ENCODE measurements around the gene RETSAT. TPM values are rescaled to one million over a fixed set of nuclear protein-coding genes. Genes with fewer than 3 reads are reported as not detected.

The RETSAT gene
- total and polyA plus RNA-seq, 2 of the 13 experiments (the other 11 are each of a cell fraction or from before 2014, with no cell fraction given) = 46.7 to 61.0 TPM

GRCh38 chr2:85324639-85325465 lies 29.5 kb downstream of the RETSAT start (continued):
- no peak for TF ChIP-seq ZNF569 (CRISPR knock-in tag; IDR thresholded peaks at IDR 0.05; ENCODE audit: borderline replicate concordance)
- peak; percentile 72; the same call in 1 of the 2 replicates for TF ChIP-seq ZNF816 (CRISPR knock-in tag; IDR thresholded peaks at IDR 0.05; ENCODE audit: borderline replicate concordance)
- peak; percentile 77 for TF ChIP-seq ZEB1 (IDR thresholded peaks at IDR 0.05; ENCODE audit: insufficient replicate concordance, low read depth)
- TF ChIP-seq EP300 (IDR thresholded peaks at IDR 0.05; ENCODE audit: low read depth in 2 of 2, low read length in 2 of 2) = peak in 1 of 2 experiments; percentile 94; a peak in 3 of 4 replicates
- peak; percentile 70; the same call in 1 of the 2 replicates for TF ChIP-seq EP300 (CRISPR knock-in tag; IDR thresholded peaks at IDR 0.05; ENCODE audit: borderline replicate concordance)
- TF ChIP-seq, protein P1, sequence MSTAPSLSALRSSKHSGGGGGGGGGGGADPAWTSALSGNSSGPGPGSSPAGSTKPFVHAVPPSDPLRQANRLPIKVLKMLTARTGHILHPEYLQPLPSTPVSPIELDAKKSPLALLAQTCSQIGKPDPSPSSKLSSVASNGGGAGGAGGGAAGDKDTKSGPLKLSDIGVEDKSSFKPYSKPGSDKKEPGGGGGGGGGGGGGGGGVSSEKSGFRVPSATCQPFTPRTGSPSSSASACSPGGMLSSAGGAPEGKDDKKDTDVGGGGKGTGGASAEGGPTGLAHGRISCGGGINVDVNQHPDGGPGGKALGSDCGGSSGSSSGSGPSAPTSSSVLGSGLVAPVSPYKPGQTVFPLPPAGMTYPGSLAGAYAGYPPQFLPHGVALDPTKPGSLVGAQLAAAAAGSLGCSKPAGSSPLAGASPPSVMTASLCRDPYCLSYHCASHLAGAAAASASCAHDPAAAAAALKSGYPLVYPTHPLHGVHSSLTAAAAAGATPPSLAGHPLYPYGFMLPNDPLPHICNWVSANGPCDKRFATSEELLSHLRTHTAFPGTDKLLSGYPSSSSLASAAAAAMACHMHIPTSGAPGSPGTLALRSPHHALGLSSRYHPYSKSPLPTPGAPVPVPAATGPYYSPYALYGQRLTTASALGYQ (CRISPR knock-in tag; IDR thresholded peaks at IDR 0.05) = 0 out of 2 replicates have a peak, but pooled peaks have one; percentile 86
- TF ChIP-seq ZNF256 (CRISPR knock-in tag; conservative IDR thresholded peaks at IDR 0.05) = peak; percentile 76; the same call in 1 of the 2 replicates
- peak; percentile 96 for TF ChIP-seq HMG20A (CRISPR knock-in tag; IDR thresholded peaks at IDR 0.05; ENCODE audit: borderline replicate concordance)
- TF ChIP-seq, protein P2, sequence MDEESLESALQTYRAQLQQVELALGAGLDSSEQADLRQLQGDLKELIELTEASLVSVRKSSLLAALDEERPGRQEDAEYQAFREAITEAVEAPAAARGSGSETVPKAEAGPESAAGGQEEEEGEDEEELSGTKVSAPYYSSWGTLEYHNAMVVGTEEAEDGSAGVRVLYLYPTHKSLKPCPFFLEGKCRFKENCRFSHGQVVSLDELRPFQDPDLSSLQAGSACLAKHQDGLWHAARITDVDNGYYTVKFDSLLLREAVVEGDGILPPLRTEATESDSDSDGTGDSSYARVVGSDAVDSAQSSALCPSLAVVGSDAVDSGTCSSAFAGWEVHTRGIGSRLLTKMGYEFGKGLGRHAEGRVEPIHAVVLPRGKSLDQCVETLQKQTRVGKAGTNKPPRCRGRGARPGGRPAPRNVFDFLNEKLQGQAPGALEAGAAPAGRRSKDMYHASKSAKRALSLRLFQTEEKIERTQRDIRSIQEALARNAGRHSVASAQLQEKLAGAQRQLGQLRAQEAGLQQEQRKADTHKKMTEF (CRISPR knock-in tag; IDR thresholded peaks at IDR 0.05) = peak; percentile 89
- TF ChIP-seq ZNF235 (CRISPR knock-in tag; IDR thresholded peaks at IDR 0.05; ENCODE audit: borderline replicate concordance) = no peak
- TF ChIP-seq ZSCAN21 (CRISPR knock-in tag; IDR thresholded peaks at IDR 0.05; ENCODE audit: borderline replicate concordance) = no peak
- TF ChIP-seq HNRNPK (IDR thresholded peaks at IDR 0.05; ENCODE audit: low read depth, low read length, poor library complexity, severe bottlenecking) = no peak
- TF ChIP-seq, protein P3, sequence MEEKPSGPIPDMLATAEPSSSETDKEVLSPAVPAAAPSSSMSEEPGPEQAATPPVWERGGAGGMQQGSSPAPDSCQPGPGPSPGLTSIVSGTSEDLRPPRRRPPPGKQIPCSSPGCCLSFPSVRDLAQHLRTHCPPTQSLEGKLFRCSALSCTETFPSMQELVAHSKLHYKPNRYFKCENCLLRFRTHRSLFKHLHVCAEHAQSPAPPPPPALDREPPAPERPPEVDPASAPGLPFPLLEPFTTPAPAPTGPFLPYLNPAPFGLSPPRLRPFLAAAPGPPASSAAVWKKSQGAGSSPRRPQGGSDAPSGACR (CRISPR knock-in tag; IDR thresholded peaks at IDR 0.05) = peak; percentile 85; the same call in 1 of the 2 replicates
- no peak for TF ChIP-seq KAT2B (IDR thresholded peaks at IDR 0.05; ENCODE audit: borderline replicate concordance, low read depth, low read length)
- TF ChIP-seq FOXO1 (CRISPR knock-in tag; IDR thresholded peaks at IDR 0.05) = peak; percentile 30; the same call in 1 of the 2 replicates
- peak; percentile 92; the same call in 1 of the 2 replicates for TF ChIP-seq ZKSCAN8 (CRISPR knock-in tag; IDR thresholded peaks at IDR 0.05; ENCODE audit: borderline replicate concordance)
- TF ChIP-seq ZNF335 (CRISPR knock-in tag; IDR thresholded peaks at IDR 0.05) = peak; percentile 33; the same call in 1 of the 2 replicates
- peak; percentile 66 for TF ChIP-seq POLR2AphosphoS5 (IDR thresholded peaks at IDR 0.05; ENCODE audit: low read depth, low read length)
- TF ChIP-seq ZNF747 (CRISPR knock-in tag; IDR thresholded peaks at IDR 0.05; ENCODE audit: borderline replicate concordance) = peak; percentile 63; the same call in 1 of the 2 replicates
- peak; percentile 46; the same call in 1 of the 2 replicates for TF ChIP-seq ATF7-NPFF (CRISPR knock-in tag; IDR thresholded peaks at IDR 0.05; ENCODE audit: low read depth)
- peak; percentile 49; the same call in 1 of the 2 replicates for TF ChIP-seq BORCS8-MEF2B (CRISPR knock-in tag; IDR thresholded peaks at IDR 0.05)
- no peak for TF ChIP-seq ZNF326 (CRISPR knock-in tag; IDR thresholded peaks at IDR 0.05; ENCODE audit: borderline replicate concordance)
- TF ChIP-seq ETV5 (CRISPR knock-in tag; IDR thresholded peaks at IDR 0.05; ENCODE audit: borderline replicate concordance) = peak; percentile 71; the same call in 1 of the 2 replicates
- 0 out of 2 replicates have a peak, but pooled peaks have one; percentile 21 for TF ChIP-seq RFXANK (CRISPR knock-in tag; IDR thresholded peaks at IDR 0.05)
- peak; percentile 96 for TF ChIP-seq RARA (CRISPR knock-in tag; IDR thresholded peaks at IDR 0.05)

Data from HepG2 (cell line).